GM23338 (cell line): ENCODE results near the gene ZNF670.

Experiments
- EZH2 ChIP-seq: fragments of 200-600 bp; sonication (generic); IDR thresholded peaks from one replicate; pipeline ENCODE4 v1.8.0; 2017; ENCODE audit warnings: antibody characterized with exemption, mild to moderate bottlenecking, low read depth; ENCODE audit not compliant: unreplicated experiment
- EZH2phosphoT487 ChIP-seq: fragments of 200-600 bp; sonication (generic); IDR thresholded peaks from one replicate; pipeline ENCODE4 v1.8.1; 2018; ENCODE audit warnings: antibody characterized with exemption; ENCODE audit not compliant: unreplicated experiment
- JUNB ChIP-seq: IDR thresholded peaks from one replicate; pipeline ENCODE4 v1.6.1; 2016; ENCODE audit warnings: antibody characterized with exemption; ENCODE audit not compliant: unreplicated experiment
- POLR2AphosphoS5 ChIP-seq: IDR thresholded peaks from 2 replicates; pipeline ENCODE4 v1.6.1; 2016; ENCODE audit warnings: antibody characterized with exemption, low read depth
- TF ChIP-seq, protein P1 (sequence below), 2 experiments: fragments of 200-600 bp in 1 of 2; sonication (generic) in 1 of 2; conservative IDR thresholded peaks; 2 replicates each; pipeline versions ENCODE4 v1.5.1 to v1.6.1; 2016 to 2017; ENCODE audit warnings: antibody characterized with exemption in 2 of 2, low read depth in 2 of 2, mild to moderate bottlenecking in 2 of 2, moderate library complexity in 1 of 2
- TF ChIP-seq, protein P2 (sequence below): IDR thresholded peaks from 2 replicates; pipeline ENCODE4 v1.6.1; 2016; ENCODE audit warnings: antibody characterized with exemption

DNA sequence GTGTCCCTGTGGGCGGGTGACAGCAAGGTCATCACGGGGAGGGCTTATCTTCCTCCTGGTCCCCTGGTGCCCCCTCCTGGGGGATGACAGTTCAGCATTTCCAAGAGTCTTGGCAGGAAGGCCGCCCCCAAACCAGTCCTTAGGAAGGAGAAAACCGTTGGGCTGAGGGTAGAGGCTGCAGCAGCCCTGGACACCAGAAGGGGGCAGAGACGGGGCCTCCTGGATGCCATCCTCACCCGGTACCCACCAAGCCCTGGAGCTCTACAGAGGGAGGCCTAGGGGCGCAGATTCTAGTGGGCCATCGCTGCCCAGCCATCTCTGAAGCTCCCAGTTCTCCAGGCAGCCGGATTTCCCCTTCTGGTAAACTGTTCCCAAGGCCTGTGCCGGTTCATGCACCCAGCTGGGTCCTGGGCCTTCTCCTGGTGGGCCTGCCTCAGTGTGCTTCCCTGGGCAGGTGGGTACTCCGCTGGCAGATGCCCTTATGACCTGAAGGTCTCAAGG lies 40.4 kb upstream of the ZNF670 start:
- TF ChIP-seq, protein P1, sequence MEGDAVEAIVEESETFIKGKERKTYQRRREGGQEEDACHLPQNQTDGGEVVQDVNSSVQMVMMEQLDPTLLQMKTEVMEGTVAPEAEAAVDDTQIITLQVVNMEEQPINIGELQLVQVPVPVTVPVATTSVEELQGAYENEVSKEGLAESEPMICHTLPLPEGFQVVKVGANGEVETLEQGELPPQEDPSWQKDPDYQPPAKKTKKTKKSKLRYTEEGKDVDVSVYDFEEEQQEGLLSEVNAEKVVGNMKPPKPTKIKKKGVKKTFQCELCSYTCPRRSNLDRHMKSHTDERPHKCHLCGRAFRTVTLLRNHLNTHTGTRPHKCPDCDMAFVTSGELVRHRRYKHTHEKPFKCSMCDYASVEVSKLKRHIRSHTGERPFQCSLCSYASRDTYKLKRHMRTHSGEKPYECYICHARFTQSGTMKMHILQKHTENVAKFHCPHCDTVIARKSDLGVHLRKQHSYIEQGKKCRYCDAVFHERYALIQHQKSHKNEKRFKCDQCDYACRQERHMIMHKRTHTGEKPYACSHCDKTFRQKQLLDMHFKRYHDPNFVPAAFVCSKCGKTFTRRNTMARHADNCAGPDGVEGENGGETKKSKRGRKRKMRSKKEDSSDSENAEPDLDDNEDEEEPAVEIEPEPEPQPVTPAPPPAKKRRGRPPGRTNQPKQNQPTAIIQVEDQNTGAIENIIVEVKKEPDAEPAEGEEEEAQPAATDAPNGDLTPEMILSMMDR (conservative IDR thresholded peaks at IDR 0.05; ENCODE audit: low read depth in 2 of 2): peak; percentile 71
- TF ChIP-seq EZH2 (no peak), EZH2phosphoT487 (no peak), POLR2AphosphoS5 (no peak), JUNB (no peak)
- TF ChIP-seq, protein P2, sequence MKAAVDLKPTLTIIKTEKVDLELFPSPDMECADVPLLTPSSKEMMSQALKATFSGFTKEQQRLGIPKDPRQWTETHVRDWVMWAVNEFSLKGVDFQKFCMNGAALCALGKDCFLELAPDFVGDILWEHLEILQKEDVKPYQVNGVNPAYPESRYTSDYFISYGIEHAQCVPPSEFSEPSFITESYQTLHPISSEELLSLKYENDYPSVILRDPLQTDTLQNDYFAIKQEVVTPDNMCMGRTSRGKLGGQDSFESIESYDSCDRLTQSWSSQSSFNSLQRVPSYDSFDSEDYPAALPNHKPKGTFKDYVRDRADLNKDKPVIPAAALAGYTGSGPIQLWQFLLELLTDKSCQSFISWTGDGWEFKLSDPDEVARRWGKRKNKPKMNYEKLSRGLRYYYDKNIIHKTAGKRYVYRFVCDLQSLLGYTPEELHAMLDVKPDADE: no peak
